K562 (cell line): ENCODE data around the gene BAIAP3.

ENCODE experiments used
- ATF7 ChIP-seq: fragments of 450-650 bp; IDR thresholded peaks from 2 replicates; pipeline ENCODE4 v1.7.1; 2014; ENCODE audit warnings: mild to moderate bottlenecking, moderate library complexity
- CREM ChIP-seq: IDR thresholded peaks from 2 replicates; pipeline ENCODE4 v1.6.1; 2014; ENCODE audit warnings: antibody characterized with exemption, low read depth
- CTCF ChIP-seq, 3 experiments: IDR thresholded peaks in 2 of 3; conservative IDR thresholded peaks in 1 of 3; 2 replicates each; pipeline ENCODE4 v1.5.1; 2011 to 2012; ENCODE audit warnings: low read length in 3 of 3, mild to moderate bottlenecking in 3 of 3, control low read depth in 2 of 3, improper control_type of control experiment in 1 of 3, inconsistent platforms in 1 of 3, low read depth in 1 of 3, mixed read lengths in 1 of 3, moderate library complexity in 1 of 3; ENCODE audit not compliant: insufficient read depth in 2 of 3
- POLR2AphosphoS2 ChIP-seq: IDR thresholded peaks from 2 replicates; pipeline ENCODE4 v1.6.1; 2012; ENCODE audit warnings: low read length, improper control_type of control experiment
- POLR2AphosphoS5 ChIP-seq: IDR thresholded peaks from 2 replicates; pipeline ENCODE4 v1.6.1; 2011; ENCODE audit warnings: mild to moderate bottlenecking, low read depth, low read length, moderate library complexity; ENCODE audit not compliant: control insufficient read depth, insufficient read depth
- RNF219 ChIP-seq: fragments of 250-450 bp; sonication (Bioruptor Pico); IDR thresholded peaks from 2 replicates; pipeline ENCODE4 v1.5.0; 2022; ENCODE audit warnings: mild to moderate bottlenecking
- ZNF23 ChIP-seq: fragments of 250-450 bp; sonication (Bioruptor Pico); IDR thresholded peaks from 2 replicates; pipeline ENCODE4 v1.4.0; 2020; ENCODE audit warnings: mild to moderate bottlenecking

GRCh38 chr16:1344499-1344898 is 11.1 kb downstream of the BAIAP3 start:
- TF ChIP-seq ATF7 (no peak), ZNF23 (CRISPR knock-in tag) (no peak), CTCF (IDR thresholded peaks at IDR 0.05 in 2 of 3, conservative IDR thresholded peaks at IDR 0.05 in 1 of 3; ENCODE audit: insufficient read depth in 2 of 3, low read depth in 1 of 3, low read length in 3 of 3) (no peak), CREM (no peak), POLR2AphosphoS2 (no peak), POLR2AphosphoS5 (no peak), RNF219 (no peak)
